Transverse colon (tissue), 4 donors: ENCODE measurements around the gene HES7.
A peak's percentile ranks its signal among the peaks of the same experiment; 100 is the strongest.

Experiments
- POLR2A ChIP-seq: fragments of 450-650 bp; IDR thresholded peaks from one replicate; pipeline ENCODE4 v1.6.1; 2016; ENCODE audit warnings: antibody characterized with exemption, mild to moderate bottlenecking, moderate library complexity
- POLR2AphosphoS5 ChIP-seq, 3 donors: sonication (generic); formaldehyde crosslinking; IDR thresholded peaks; one replicate each; pipeline ENCODE4 v1.6.1; 2016; ENCODE audit warnings: antibody characterized with exemption in 3 of 3
- TF ChIP-seq, protein P1 (sequence below), 5 experiments: fragments of 200-600 bp in 3 of 5; fragments of 450-650 bp in 2 of 5; sonication (generic) in 3 of 5; IDR thresholded peaks; 1 replicate in 2 of 5; 2 replicates in 3 of 5; pipeline ENCODE4 v1.5.1; 2016 to 2017; ENCODE audit warnings: antibody characterized with exemption in 5 of 5, inconsistent platforms in 3 of 5, mild to moderate bottlenecking in 2 of 5, moderate library complexity in 1 of 5

DNA sequence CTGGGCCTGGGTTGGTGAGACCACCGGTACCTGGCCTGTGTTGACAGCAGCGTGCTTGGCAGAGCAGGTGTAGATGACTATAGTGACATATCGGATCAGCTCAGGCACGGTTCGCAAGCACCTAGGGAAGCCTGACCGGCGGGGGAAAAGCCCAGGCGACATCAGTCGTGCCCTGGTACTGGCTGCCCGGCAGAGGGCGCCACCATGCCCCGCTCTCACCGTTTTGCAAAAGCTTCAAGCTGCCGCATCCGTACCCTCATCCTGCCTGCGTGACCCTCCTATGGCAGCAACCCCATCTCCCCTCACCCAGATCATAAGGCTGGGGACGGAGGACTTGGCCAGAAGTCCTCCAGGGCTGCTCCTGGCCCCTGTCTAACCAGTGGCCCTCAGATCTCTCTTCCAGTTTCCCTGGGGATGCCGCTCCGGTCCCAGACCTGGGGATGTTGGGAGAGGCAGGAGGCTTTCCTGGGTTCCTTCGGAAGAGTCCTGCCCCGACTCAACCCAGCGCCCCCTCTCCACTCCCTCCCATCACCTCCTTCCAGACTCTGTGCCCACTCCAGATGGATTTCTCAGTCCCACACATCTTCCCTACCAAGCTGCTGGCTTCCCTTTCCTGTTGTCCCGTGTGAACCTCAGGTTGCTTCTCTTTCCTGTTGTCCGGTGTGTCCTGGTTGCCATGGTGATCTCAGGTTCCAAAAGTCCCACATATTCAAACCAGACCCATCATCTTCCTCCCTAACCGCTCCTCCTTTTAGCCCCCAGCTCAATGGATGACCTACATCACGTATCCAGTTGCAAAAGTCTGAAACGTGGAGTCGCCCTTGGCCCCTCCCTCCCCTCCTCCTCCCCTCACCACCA is 50.0 kb downstream of the HES7 start:
- TF ChIP-seq, protein P1, sequence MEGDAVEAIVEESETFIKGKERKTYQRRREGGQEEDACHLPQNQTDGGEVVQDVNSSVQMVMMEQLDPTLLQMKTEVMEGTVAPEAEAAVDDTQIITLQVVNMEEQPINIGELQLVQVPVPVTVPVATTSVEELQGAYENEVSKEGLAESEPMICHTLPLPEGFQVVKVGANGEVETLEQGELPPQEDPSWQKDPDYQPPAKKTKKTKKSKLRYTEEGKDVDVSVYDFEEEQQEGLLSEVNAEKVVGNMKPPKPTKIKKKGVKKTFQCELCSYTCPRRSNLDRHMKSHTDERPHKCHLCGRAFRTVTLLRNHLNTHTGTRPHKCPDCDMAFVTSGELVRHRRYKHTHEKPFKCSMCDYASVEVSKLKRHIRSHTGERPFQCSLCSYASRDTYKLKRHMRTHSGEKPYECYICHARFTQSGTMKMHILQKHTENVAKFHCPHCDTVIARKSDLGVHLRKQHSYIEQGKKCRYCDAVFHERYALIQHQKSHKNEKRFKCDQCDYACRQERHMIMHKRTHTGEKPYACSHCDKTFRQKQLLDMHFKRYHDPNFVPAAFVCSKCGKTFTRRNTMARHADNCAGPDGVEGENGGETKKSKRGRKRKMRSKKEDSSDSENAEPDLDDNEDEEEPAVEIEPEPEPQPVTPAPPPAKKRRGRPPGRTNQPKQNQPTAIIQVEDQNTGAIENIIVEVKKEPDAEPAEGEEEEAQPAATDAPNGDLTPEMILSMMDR (IDR thresholded peaks at IDR 0.05): peak; percentile 77 to 93 (median 91)
- TF ChIP-seq POLR2A: no peak
- TF ChIP-seq POLR2AphosphoS5 (IDR thresholded peaks at IDR 0.05): no peak
